ENCODE results near the gene ST3GAL3. TPM values are rescaled to one million over a fixed set of nuclear protein-coding genes. Genes with fewer than 3 reads are reported as not detected.
A peak's percentile ranks its signal among the peaks of the same experiment; 100 is the strongest.

The ST3GAL3 gene
- total and polyA plus RNA-seq, 2 of the 13 experiments (the other 11 are each of a cell fraction or from before 2014, with no cell fraction given) = 5.1 to 8.1 TPM

DNA sequence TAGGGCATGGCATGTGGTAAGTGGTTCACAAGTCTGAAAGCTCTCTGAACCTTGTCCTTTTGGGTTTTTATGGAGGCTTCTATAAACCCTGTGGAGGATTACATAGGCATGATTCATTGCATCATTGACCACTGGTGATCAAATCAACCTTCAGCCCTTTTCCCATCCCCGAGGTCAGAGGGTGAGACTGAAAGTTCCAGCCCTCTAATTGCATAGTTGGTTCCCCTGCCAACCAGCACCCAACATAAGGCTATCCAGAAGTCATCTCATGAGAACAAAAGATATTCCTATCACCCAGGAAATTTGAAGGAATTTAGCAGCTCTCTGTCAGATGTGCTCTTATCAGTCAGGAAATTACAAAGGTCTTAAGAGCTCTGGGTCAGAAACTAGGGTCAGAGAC lies 136.8 kb downstream of the ST3GAL3 start:
- Histone ChIP-seq H3K79me2 (ENCODE audit: insufficient read depth, low read length) (no peaks in the 10 kb centered on the region), H3K9me3 (ENCODE audit: low read length) (no peaks in the 10 kb centered on the region), H3K27me3 (ENCODE audit: control insufficient read depth in 1 of 2, insufficient read depth in 2 of 2, low read length in 2 of 2) (no peaks in the 10 kb centered on the region), H3K4me3 (replicated peaks in 1 of 3; ENCODE audit: insufficient read depth in 1 of 3, low read depth in 2 of 3, low read length in 3 of 3) (no peak overlapping the region), H3K4me1 (ENCODE audit: insufficient read depth, low read length) (no peaks in the 10 kb centered on the region), H3K36me3 (replicated peaks in 1 of 2; ENCODE audit: control insufficient read depth in 1 of 2, insufficient read depth in 2 of 2, low read length in 2 of 2) (peaks cover 1 to 17% of the 10 kb centered on the region in 2 experiments; a peak in 2 of 5 replicates), H4K20me1 (ENCODE audit: insufficient read depth, low read length) (no peaks in the 10 kb centered on the region), H3K27ac (ENCODE audit: extremely low read length, insufficient read depth, low read length) (no peak overlapping the region), H3K9ac (ENCODE audit: insufficient read depth, low read depth, low read length) (no peak overlapping the region), H3K4me2 (ENCODE audit: low read depth, low read length) (no peak overlapping the region), H2AFZ (ENCODE audit: low read length) (no peak overlapping the region)
- ChIA-PET POLR2A (no interaction called here), CTCF (ENCODE audit: low intra/inter-chr PET ratio, low total read pairs) (no interaction called here)
- no TSS peak for BruUV-seq (replicated peaks)
- DNase-seq (ENCODE audit: low spot score) (no peak), ATAC-seq (no peak), FAIRE-seq (no peak)
- in situ Hi-C loops (cut with HindIII; ENCODE audit: extremely low pct_ligation_motif_present, low pct_unique_long_range_greater_than_20kb) = no loop called here
- 80% methylated on average over 1 of the region's 1 CpG for WGBS (ENCODE audit: low lambda C conversion rate)
- intact Hi-C loops (cut with micrococcal nuclease; ENCODE audit: unreplicated experiment) = no loop called here
- no peak for TF ChIP-seq LCORL (IDR thresholded peaks at IDR 0.05)
- no peak for TF ChIP-seq LCORL (CRISPR knock-in tag; IDR thresholded peaks at IDR 0.05)
- TF ChIP-seq ZNF121 (CRISPR knock-in tag; IDR thresholded peaks at IDR 0.05) = no peak
- no peak for TF ChIP-seq ZFY (CRISPR knock-in tag; IDR thresholded peaks at IDR 0.05)
- TF ChIP-seq CREM (IDR thresholded peaks at IDR 0.05) = no peak
- TF ChIP-seq CREM (CRISPR knock-in tag; IDR thresholded peaks at IDR 0.05) = no peak
- TF ChIP-seq ATF7-NPFF (CRISPR knock-in tag; IDR thresholded peaks at IDR 0.05; ENCODE audit: low read depth) = no peak
- TF ChIP-seq, protein P1, sequence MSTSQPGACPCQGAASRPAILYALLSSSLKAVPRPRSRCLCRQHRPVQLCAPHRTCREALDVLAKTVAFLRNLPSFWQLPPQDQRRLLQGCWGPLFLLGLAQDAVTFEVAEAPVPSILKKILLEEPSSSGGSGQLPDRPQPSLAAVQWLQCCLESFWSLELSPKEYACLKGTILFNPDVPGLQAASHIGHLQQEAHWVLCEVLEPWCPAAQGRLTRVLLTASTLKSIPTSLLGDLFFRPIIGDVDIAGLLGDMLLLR (CRISPR knock-in tag; IDR thresholded peaks at IDR 0.05) = no peak
- no peak for TF ChIP-seq KDM3A (CRISPR knock-in tag; IDR thresholded peaks at IDR 0.05; ENCODE audit: low read depth)
- TF ChIP-seq ZNF382 (CRISPR knock-in tag; IDR thresholded peaks at IDR 0.05; ENCODE audit: borderline replicate concordance) = no peak
- TF ChIP-seq NFATC3 (CRISPR knock-in tag; IDR thresholded peaks at IDR 0.05) = no peak

DNA sequence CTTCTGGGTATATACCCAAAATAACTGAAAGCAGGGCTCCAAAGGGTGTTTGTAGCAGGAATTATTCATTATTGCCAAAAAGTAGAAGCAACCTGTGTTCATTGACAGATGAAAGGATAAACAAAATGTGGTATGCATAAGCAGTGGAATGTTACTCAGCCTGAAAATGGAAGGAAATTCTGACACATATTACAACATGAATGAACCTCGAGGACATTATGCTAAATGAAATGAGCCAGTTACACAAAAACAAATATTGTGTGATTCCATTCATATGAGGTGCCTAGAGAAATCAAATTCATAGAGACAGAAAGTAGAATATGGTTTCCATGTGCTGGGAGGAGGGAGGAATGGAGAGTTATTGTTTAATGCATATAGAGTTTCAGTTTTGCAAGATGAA lies 140.0 kb downstream of the ST3GAL3 start:
- Histone ChIP-seq H3K9me3 (ENCODE audit: low read length) (no peaks in the 10 kb centered on the region), H4K20me1 (ENCODE audit: insufficient read depth, low read length) (no peaks in the 10 kb centered on the region), H3K4me2 (ENCODE audit: low read depth, low read length) (no peak overlapping the region), H3K79me2 (ENCODE audit: insufficient read depth, low read length) (no peaks in the 10 kb centered on the region), H3K36me3 (replicated peaks in 1 of 2; ENCODE audit: control insufficient read depth in 1 of 2, insufficient read depth in 2 of 2, low read length in 2 of 2) (peaks cover 0 to 10% of the 10 kb centered on the region in 2 experiments; a peak in 1 of 5 replicates), H3K4me3 (replicated peaks in 1 of 3; ENCODE audit: insufficient read depth in 1 of 3, low read depth in 2 of 3, low read length in 3 of 3) (no peak overlapping the region), H2AFZ (ENCODE audit: low read length) (no peak overlapping the region), H3K27ac (ENCODE audit: extremely low read length, insufficient read depth, low read length) (no peak overlapping the region), H3K9ac (ENCODE audit: insufficient read depth, low read depth, low read length) (no peak overlapping the region), H3K4me1 (ENCODE audit: insufficient read depth, low read length) (peaks cover 4% of the 10 kb centered on the region; the same call in 1 of the 2 replicates), H3K27me3 (ENCODE audit: control insufficient read depth in 1 of 2, insufficient read depth in 2 of 2, low read length in 2 of 2) (no peaks in the 10 kb centered on the region)
- CTCF ChIA-PET (ENCODE audit: low intra/inter-chr PET ratio, low total read pairs) = no interaction called here
- POLR2A ChIA-PET = no interaction called here
- WGBS (ENCODE audit: low lambda C conversion rate) = 67% methylated on average over 1 of the region's 1 CpG
- DNase-seq (ENCODE audit: low spot score) = no peak
- intact Hi-C loops (cut with micrococcal nuclease; ENCODE audit: unreplicated experiment) (no loop called here), in situ Hi-C loops (cut with HindIII; ENCODE audit: extremely low pct_ligation_motif_present, low pct_unique_long_range_greater_than_20kb) (no loop called here)
- TSS peak; percentile 30 for BruUV-seq (replicated peaks)
- ATAC-seq = no peak
- TF ChIP-seq SRSF1 (optimal IDR thresholded peaks at IDR 0.05; ENCODE audit: low read depth, low read length) = no peak
- TF ChIP-seq, protein P2, sequence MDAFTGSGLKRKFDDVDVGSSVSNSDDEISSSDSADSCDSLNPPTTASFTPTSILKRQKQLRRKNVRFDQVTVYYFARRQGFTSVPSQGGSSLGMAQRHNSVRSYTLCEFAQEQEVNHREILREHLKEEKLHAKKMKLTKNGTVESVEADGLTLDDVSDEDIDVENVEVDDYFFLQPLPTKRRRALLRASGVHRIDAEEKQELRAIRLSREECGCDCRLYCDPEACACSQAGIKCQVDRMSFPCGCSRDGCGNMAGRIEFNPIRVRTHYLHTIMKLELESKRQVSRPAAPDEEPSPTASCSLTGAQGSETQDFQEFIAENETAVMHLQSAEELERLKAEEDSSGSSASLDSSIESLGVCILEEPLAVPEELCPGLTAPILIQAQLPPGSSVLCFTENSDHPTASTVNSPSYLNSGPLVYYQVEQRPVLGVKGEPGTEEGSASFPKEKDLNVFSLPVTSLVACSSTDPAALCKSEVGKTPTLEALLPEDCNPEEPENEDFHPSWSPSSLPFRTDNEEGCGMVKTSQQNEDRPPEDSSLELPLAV (CRISPR knock-in tag; conservative IDR thresholded peaks at IDR 0.05; ENCODE audit: low read depth) = no peak
- no peak for TF ChIP-seq RFXANK (CRISPR knock-in tag; IDR thresholded peaks at IDR 0.05)
- FAIRE-seq = no peak

Measured in HepG2 (cell line).